GM18870 (cell line): ENCODE data around the gene HLA-DPA1.

Experiments
- ATAC-seq: cut with Tn5 transposase; IDR thresholded peaks from one replicate; pipeline ENCODE4 v1.9.1; 2021; ENCODE audit warnings: moderate library complexity; ENCODE audit not compliant: unreplicated experiment

The HLA-DPA1 gene

GRCh38 chr6:33018418-33018817, 55.0 kb downstream of the HLA-DPA1 start:
- no peak for ATAC-seq

GRCh38 chr6:33017694-33018353, 55.6 kb downstream of the HLA-DPA1 start:
- no peak for ATAC-seq

- no peak for ATAC-seq
Observed at GRCh38 chr6:33017018-33017417, 56.4 kb downstream of the HLA-DPA1 start.

GRCh38 chr6:33015798-33016197, 57.7 kb downstream of the HLA-DPA1 start:
- no peak for ATAC-seq

- no peak for ATAC-seq
Observed at GRCh38 chr6:33014841-33015634, 58.4 kb downstream of the HLA-DPA1 start.
